ENCODE results near the gene WDR86. TPM values are rescaled to one million over a fixed set of nuclear protein-coding genes. Genes with fewer than 3 reads are reported as not detected.

WDR86 gene
- total and polyA plus RNA-seq, 2 of the 8 experiments (the other 6 are each of a cell fraction or from before 2014, with no cell fraction given) = 12.7 to 15.8 TPM

DNA sequence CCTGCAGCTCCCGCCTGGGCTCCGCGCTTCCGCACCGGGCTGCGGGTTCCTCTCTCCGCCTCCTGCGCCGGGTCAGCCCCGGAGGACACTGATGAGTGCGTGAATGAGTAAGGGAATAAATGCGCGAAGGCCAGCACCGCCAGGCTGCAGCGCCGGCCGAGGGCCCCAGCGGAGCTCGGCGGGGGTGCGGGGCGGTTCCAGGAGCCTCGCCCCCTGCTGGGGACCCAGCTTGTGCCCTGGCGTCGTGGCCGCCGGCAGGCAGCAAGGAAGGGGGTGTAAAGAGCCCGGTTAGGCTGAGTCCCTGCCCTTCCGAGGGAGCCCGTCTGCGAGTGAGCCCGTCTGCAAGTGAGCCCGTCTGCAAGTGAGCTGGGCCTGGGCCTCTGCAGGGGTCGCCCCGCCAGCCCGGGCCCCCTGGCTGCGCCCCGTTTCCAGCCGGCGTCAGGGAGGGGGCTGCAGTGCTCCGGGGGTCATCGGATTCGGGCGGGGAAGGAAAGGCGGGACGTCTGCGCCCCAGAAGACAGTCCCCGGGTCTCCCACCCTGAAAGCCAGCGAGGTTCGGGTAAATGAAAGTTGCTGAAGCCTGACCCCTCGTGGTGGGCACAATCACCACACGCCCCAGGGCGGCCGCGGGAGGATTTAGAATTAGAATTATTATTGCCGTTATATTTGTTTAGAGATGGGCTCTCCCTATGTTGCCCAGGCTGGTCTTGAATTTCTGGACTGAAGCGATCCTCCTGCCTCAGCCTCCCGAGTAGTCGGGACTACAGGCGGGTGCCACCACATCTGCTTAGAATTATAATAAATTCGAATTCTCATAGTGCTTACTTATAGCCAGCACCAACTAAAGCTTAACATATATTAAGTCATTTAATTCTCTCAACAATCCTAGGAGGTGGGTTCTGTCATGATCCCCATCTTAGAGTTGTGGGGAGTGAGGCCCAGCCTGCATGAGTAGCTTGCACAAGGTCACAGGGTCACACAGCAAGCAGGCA, 38.7 kb upstream of the WDR86 start (continued):
- TF ChIP-seq SP2 (IDR thresholded peaks at IDR 0.05; ENCODE audit: low read length) (no peak), CBX8 (IDR thresholded peaks at IDR 0.05; ENCODE audit: borderline replicate concordance, low read depth, low read length) (no peak), CREB1 (IDR thresholded peaks at IDR 0.05) (0 out of 2 replicates have a peak, but pooled peaks have one; percentile 20), JUND (IDR thresholded peaks at IDR 0.05; ENCODE audit: low read length) (no peak), POU5F1 (IDR thresholded peaks at IDR 0.05; ENCODE audit: low read depth, low read length) (no peak), RAD21 (IDR thresholded peaks at IDR 0.05 in 1 of 2, conservative IDR thresholded peaks at IDR 0.05 in 1 of 2; ENCODE audit: low read depth in 2 of 2, low read length in 2 of 2) (peak; percentile 81 to 82), KDM5A (IDR thresholded peaks at IDR 0.05; ENCODE audit: low read length) (no peak), SP4 (IDR thresholded peaks at IDR 0.05; ENCODE audit: low read length) (no peak), PHF8 (conservative IDR thresholded peaks at IDR 0.05; ENCODE audit: low read depth, low read length) (0 out of 2 replicates have a peak, but pooled peaks have one; percentile 27), EGR1 (IDR thresholded peaks at IDR 0.05; ENCODE audit: borderline replicate concordance, low read depth, low read length) (no peak), TAF1 (IDR thresholded peaks at IDR 0.05; ENCODE audit: low read depth, low read length) (0 out of 2 replicates have a peak, but pooled peaks have one; percentile 14), GTF2F1 (IDR thresholded peaks at IDR 0.05; ENCODE audit: borderline replicate concordance, low read depth, low read length) (no peak), SUZ12 (IDR thresholded peaks at IDR 0.05; ENCODE audit: low read length) (no peak), FOSL1 (IDR thresholded peaks at IDR 0.05; ENCODE audit: insufficient read depth, low read depth, low read length) (no peak), RBBP5 (IDR thresholded peaks at IDR 0.05; ENCODE audit: borderline replicate concordance, low read depth, low read length) (peak; percentile 42; the same call in 1 of the 2 replicates)
- TF ChIP-seq, protein P1, sequence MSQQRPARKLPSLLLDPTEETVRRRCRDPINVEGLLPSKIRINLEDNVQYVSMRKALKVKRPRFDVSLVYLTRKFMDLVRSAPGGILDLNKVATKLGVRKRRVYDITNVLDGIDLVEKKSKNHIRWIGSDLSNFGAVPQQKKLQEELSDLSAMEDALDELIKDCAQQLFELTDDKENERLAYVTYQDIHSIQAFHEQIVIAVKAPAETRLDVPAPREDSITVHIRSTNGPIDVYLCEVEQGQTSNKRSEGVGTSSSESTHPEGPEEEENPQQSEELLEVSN (IDR thresholded peaks at IDR 0.05) = peak; percentile 71; the same call in 1 of the 2 replicates
- TF ChIP-seq, protein P2, sequence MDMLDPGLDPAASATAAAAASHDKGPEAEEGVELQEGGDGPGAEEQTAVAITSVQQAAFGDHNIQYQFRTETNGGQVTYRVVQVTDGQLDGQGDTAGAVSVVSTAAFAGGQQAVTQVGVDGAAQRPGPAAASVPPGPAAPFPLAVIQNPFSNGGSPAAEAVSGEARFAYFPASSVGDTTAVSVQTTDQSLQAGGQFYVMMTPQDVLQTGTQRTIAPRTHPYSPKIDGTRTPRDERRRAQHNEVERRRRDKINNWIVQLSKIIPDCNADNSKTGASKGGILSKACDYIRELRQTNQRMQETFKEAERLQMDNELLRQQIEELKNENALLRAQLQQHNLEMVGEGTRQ (IDR thresholded peaks at IDR 0.05; ENCODE audit: low read length) = no peak
- TF ChIP-seq, protein P3, sequence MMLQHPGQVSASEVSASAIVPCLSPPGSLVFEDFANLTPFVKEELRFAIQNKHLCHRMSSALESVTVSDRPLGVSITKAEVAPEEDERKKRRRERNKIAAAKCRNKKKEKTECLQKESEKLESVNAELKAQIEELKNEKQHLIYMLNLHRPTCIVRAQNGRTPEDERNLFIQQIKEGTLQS (IDR thresholded peaks at IDR 0.05; ENCODE audit: insufficient read depth, low read depth, low read length) = no peak
- TF ChIP-seq, protein P4, sequence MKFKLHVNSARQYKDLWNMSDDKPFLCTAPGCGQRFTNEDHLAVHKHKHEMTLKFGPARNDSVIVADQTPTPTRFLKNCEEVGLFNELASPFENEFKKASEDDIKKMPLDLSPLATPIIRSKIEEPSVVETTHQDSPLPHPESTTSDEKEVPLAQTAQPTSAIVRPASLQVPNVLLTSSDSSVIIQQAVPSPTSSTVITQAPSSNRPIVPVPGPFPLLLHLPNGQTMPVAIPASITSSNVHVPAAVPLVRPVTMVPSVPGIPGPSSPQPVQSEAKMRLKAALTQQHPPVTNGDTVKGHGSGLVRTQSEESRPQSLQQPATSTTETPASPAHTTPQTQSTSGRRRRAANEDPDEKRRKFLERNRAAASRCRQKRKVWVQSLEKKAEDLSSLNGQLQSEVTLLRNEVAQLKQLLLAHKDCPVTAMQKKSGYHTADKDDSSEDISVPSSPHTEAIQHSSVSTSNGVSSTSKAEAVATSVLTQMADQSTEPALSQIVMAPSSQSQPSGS (IDR thresholded peaks at IDR 0.05; ENCODE audit: low read length) = no peak
